T-helper 1 cell (primary cell): ENCODE data around the gene CCR8.

Source experiments
- DNase-seq, 5 donors: peaks; one replicate each; pipeline ENCODE4 v3.0.0-alpha.2; 2012 to 2020
- total RNA-seq, 4 donors: gene quantifications; one replicate each; lab custom pipeline; 2026; lab: John Stamatoyannopoulos, UW

CCR8 gene
- total RNA-seq, result 1.3 to 6.9 (median 2.5) reads per million in 4 donors

DNA sequence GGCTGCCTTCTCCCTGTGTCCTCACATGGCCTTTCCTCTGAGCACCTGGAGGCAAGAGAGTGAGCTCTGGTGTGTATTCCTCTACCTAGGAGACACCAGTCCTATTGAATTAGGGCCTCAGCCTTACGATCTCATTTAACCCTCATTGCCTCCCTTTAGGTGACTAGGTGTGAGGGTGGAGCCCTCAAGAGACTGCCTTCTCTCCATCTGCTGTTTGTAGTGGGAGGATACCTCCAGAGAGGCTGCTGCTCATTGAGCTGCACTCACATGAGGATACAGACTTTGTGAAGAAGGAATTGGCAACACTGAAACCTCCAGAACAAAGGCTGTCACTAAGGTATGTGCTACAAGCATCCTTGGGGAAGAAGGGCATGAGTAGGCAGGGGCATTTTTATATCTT lies at the start of gene CCR8:
Gene CCR8, plus strand, starts transcription at position 217 of the 400 bp plus-strand sequence. CDS start 2,623 bp downstream, outside the sequence.
- DNase-seq, result no peak

DNA sequence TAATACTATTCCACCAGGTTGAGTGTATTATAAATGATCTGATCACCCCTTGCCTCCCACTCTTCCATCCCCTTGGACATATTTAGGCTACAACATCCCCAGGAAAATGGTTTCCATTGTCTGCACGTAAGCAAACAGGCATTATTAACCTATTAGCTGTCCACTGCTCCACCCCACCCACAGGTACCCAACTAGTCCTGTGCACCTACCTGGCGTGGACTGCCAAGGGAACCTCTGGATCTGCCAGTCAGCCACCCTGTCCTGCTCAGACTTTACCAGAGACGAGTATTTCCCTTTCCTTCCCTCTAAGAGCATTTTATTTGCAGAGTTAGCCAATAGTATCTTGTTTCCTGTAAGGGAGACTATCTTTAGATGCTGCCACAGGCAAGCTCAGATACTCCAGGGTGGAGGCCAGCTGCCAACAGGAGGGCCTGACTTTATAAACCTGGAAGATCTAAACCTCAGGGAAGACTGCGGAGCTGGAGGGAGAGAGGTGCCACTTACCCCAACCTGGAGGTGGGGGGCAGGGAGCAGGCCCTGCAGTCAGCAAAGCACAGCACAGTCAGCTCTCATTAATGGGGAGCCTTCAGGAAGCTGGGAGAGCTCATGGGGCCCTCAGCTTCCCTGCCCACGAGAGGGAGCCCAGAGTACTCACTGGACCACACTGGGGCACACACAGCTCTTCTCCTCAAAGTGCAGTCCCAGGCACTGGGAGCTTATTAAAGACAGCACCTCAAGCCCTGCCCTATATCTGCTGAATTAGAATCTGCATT lies 49.6 kb upstream of the CCR8 start, which contains the start of gene CX3CR1:
Gene CX3CR1, minus strand, starts transcription at position 292 of the 773 bp plus-strand sequence. CDS start 13,527 bp downstream, outside the sequence.
- DNase-seq, result no peak

GRCh38 chr3:39280571-39280970 lies 48.9 kb upstream of the CCR8 start:
- no peak for DNase-seq

DNA sequence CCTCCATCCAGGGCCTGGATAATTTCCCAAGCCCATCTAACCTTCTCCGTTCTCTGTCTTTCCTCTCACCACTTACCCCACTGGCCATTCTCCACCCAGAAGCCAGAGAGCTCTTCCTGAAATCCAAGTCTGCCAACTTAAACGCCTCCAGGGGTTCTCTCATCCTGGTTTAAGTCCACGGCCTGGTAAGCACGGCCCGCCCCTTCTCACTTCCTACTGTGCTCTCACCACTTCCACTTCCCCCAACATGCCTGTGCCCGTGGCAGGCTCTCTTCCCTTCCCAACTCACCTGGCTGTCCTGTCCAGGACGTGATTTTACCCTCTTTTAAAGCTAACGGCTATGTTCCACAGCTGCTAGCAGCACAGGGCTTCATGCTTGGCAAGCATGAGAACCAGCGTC lies 48.0 kb upstream of the CCR8 start:
- no peak for DNase-seq

GRCh38 chr3:39282057-39282456 lies 47.5 kb upstream of the CCR8 start:
- no peak for DNase-seq

- DNase-seq, result peak in 1 of 5 donors; percentile 20
Measured at GRCh38 chr3:39284457-39284881, 45.0 kb upstream of the CCR8 start.

GRCh38 chr3:39285332-39285731 lies 44.2 kb upstream of the CCR8 start:
- no peak for DNase-seq

- no peak for DNase-seq
Measured at GRCh38 chr3:39286771-39287170, 42.7 kb upstream of the CCR8 start.

- no peak for DNase-seq
Measured at GRCh38 chr3:39287216-39288164, 42.0 kb upstream of the CCR8 start.

- DNase-seq, result peak; percentile 57 to 86 (median 69)
Measured at GRCh38 chr3:39288300-39288808, 41.2 kb upstream of the CCR8 start.

DNA sequence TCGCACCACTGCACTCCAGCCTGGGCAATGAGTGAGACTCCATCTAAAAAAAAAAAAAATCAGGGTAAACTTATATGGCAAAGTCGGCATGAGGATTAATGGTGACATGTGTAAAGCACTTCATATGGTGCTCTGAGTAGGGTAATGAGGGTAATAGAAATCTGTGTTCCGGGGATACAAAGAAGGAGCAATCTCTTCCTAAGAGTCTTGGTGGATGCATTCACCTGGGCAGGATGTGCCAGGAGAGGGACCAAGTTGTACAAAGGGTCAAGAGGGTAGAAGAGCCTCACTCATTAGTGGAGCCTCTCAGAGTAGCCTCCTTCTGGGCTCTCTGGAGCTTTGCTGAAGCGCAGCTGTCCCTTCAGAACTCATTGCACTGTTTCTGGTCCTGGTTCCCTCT lies 40.4 kb upstream of the CCR8 start:
- no peak for DNase-seq

DNA sequence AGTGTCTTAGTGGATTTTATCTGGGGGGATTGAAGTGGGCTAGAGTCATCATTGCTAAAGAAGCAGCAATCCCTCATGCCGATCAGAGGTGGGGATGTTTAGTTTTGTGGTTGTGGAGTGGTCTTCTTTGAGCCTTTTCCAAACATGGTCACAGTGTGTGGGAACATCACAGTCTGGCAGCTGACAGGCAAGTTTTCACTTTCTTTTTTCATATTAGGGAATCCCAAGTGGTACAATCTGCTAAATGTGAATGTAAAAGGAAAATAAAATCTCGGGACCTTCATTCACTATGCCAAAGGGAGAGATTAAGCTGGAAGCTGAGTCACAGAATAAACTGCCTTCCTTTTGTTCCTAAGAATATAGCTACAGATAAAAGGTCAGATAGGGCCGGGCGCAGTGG lies 39.3 kb upstream of the CCR8 start:
- no peak for DNase-seq

DNA sequence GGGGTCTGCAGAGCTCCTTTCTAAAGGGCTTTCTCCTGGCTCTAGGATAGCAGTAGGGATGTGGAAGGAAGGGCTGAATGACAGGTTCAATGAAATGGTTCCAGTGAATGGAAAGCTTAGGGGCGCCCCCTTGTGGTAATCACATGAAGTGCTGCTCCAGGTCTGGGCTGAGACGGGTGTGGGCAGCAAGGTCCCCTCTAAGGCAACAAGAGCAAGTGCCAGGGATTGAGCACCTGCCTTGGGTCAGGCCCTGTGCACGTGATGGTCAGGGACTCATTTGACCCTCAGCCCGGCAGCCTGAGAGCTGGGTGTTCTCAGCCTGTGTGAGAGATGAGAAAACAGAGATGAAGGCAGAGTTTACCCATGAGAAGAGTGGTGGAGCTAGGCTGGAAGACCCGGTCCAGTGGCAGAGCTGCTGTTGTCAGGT lies 37.6 kb upstream of the CCR8 start:
- DNase-seq, result peak; percentile 31 to 70 (median 54)

DNA sequence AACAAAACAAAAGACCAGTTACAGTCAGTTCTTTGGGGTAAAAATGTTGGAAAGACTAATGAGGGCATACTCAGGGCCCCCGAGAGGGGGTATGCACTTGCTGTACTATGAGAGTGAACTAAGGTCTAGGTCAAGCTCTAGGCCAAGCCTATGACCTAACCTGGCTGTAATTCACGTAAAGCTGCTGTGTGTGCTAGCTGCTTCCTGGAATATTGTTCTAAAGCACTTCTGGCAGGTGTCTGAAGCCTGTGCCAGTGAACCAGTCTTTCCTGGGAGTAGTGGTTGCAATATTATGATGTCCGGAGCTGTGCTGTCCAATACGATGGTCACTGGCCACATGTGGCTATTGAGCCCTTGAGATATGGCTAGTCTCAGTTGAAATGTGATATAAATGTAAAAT lies 36.5 kb upstream of the CCR8 start:
- no peak for DNase-seq

- DNase-seq, result peak in 1 of 5 donors; percentile 51
Measured at GRCh38 chr3:39294446-39295183, 34.9 kb upstream of the CCR8 start.

DNA sequence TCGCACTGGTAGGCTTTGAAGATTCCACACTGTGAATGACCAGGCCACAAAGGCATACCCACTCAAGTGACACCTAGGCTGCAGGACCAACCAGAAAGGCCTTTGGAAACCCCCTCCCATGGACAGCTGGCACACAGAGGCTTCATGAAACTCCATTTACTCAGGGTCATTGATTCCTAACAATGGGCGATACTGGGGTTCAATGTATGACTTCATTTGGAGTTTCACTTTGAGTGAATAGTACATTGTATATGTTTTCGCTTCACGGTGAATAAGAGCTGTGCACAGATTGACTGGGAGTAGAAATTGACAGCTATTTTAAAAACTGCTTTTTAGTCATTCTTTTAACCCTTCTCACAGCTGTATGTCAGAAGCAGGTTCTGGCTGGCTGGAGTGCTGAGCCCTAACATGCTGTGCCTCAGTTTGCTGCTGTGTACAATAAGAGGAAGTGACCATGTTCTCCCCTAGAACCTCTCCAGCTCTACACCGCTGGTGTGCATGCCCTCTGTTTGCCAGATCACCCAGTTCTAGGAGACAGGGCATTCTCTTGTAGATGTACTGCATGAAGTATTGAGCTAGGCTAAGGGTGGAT lies 34.2 kb upstream of the CCR8 start:
- DNase-seq, result peak in 1 of 5 donors; percentile 62

DNA sequence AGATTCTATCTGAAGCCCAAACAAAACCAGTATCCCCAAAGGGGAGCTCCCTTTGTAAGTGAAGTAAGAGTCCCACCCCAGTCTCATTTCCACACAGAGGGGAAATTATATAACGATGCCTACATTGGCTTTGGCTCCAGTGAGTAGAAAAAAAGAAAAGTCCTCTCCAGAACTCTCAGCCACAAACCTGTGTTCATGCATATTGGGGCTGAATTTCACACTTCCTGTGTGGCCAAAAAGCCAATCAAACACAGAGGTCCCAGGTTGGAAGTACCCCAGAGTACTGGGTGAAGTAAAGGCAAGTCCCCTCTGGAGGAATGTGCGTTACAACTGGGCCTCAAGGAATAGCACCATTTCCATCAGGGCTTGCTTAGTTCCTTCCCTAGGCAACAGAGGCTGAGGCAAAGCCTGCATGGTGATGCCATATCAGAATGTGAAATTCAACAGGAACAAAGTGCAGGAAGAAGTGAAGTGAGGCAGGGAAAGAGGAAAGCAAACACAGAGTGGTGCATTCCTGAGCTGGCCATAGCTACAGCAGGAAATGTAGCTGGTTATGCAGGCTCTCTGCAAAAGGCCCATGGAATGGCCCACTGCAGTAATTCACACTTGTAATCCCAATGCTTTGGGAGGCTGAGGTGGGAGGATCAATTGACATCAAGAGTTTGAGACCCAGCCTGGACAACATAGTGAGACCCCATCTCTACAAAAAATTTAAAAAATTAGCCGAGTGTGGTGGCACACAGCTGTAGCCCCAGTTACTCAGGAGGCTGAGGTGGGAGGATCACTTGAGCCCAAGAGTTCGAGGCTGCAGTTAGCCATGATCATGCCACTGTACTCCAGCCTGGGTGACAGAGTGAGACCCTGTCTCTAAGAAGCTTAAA lies 33.1 kb upstream of the CCR8 start:
- DNase-seq, result no peak

DNA sequence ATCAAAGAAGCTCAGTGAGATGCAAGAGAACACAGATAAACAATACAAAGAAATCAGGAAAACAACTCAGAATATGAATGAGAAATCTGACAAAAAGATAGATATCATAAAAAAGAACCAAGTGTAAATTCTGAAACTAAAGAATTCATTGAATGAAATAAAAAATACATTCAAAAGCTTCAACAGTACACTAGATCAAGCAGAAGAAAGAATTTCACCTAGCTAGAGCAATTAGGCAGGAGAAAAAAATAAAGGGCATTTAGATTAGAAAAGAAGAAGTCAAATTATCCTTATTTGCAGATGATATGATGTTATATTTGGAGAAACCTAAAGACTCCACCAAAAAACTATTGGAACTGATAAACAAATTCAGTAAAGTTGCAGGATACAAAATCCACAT lies 30.2 kb upstream of the CCR8 start:
- DNase-seq, result no peak

GRCh38 chr3:39302178-39302577 lies 27.3 kb upstream of the CCR8 start:
- DNase-seq, result no peak

DNA sequence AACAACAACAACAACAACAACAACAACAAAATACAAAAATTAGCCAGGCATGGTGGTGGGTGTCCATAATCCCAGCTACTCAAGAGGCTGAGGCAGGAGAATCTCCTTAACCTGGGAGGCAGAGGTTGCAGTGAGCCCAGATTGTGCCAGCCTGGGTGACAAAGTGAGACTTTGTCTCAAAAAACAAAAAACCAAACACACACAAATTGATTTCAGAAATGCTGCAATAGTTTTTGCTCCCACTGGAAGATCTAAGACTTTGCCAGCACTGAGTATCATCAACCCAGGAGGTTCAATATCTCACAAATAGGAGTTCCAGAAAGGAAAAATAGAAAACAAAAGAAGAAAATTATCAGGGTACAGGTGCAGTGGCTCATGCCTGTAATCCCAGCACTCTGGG lies 16.2 kb upstream of the CCR8 start:
- DNase-seq, result no peak

GRCh38 chr3:39315420-39315819 lies 14.1 kb upstream of the CCR8 start:
- peak in 1 of 5 donors; percentile 45 for DNase-seq
